ENCODE data around the gene GPR132. TPM values are rescaled to one million over a fixed set of nuclear protein-coding genes. Genes with fewer than 3 reads are reported as not detected.

GPR132 gene
- total RNA-seq, 1 experiment from 2014 or later: not detected

DNA sequence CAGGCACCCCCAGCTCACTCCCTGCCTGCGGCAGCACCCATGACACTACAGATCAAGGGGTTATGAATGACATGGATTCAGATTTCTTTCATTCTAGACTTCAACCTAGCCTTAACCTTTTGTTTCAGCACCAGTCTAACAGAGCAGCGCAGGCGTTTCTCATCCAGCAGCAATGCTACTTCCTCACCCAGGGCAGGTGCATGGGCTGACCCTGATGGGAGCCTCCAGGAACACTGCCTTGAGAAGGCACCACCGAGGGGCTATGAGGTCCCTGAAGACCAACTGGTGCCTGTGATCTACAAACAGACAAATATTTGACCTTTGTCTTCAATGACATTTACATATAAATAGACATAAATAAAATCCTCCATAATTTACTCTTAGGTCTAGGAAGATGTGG, 55.1 kb downstream of the GPR132 start:
- no peak overlapping the region for H3K4me3 ChIP-seq
- no peak for DNase-seq
- H3K36me3 ChIP-seq: peaks cover 30% of the 10 kb centered on the region
- H3K9me3 ChIP-seq: no peaks in the 10 kb centered on the region
- H3K27me3 ChIP-seq: no peaks in the 10 kb centered on the region

DNA sequence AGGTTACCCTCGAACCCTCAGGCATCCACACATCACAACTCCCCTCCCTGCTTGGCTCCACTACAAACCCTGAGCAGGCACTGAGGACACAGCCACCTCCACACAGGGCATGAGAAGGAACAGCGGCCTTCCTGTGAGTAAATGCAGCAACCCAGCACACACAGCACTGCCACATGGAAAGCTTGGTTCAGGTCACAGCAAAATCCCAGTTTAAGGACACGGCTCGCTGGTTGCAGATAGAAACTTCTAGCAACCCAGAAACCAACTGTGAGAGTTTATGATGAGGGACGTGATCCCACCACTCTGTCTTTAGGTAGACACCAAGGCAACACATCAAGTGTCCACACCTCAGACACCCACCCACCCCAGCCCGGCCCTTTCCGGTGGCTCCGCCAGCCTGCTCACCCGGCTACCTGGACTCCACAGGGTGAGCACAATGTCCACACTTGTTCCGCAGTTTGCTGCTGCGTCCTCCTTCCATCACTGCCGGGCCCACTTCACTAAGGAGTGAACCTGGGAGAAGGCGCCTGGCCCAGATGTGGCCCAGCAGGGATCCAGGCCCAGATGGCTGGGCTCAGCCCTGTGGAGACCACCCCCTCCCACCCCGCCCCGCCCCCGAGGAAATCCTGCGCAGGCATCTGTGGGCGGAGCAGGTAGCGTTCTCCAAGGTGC, 57.5 kb downstream of the GPR132 start:
- no peaks in the 10 kb centered on the region for H3K27me3 ChIP-seq
- DNase-seq: no peak
- peaks cover 30% of the 10 kb centered on the region for H3K36me3 ChIP-seq
- no peaks in the 10 kb centered on the region for H3K9me3 ChIP-seq
- H3K4me3 ChIP-seq: no peak overlapping the region

DNA sequence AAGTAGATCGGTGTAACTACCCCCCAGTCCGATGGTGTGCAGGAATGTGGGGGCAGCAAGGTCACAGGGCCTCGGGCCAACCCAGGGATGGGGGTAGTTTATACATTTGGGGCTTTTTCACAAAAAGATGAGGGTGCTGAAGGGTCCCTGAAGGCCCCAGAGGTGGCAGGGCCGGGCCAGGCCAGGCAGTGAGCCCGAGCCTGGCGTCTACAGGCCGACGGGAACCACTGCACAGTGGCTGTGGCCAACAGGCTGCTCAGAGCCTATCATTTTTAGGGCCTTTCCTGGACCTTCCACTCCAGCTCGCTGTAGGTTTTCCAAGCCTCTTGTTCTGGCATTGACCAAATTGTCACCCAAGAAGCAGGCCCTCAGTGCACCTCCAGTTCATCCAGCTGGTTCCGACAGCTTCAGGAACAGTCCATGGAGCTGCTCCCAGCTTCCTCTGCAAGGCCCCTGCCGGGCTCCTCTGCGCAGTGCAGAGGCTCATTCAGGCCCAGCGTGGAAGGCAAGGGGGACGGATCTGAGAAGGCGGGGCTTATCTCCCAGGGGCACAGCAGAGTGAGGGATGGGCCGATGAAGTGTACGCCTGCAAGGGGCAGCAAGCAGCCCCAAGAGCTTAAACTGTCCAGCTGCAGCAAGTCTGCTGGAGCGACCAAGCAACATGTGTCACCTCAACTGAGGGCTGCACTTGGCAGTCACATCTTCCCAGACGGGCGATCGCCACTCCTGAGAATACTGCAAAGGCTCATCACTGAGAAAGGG, 58.2 kb downstream of the GPR132 start:
- Histone ChIP-seq H3K4me3 (no peak overlapping the region), H3K27me3 (no peaks in the 10 kb centered on the region), H3K36me3 (peaks cover 30% of the 10 kb centered on the region), H3K9me3 (no peaks in the 10 kb centered on the region)
- no peak for DNase-seq

DNA sequence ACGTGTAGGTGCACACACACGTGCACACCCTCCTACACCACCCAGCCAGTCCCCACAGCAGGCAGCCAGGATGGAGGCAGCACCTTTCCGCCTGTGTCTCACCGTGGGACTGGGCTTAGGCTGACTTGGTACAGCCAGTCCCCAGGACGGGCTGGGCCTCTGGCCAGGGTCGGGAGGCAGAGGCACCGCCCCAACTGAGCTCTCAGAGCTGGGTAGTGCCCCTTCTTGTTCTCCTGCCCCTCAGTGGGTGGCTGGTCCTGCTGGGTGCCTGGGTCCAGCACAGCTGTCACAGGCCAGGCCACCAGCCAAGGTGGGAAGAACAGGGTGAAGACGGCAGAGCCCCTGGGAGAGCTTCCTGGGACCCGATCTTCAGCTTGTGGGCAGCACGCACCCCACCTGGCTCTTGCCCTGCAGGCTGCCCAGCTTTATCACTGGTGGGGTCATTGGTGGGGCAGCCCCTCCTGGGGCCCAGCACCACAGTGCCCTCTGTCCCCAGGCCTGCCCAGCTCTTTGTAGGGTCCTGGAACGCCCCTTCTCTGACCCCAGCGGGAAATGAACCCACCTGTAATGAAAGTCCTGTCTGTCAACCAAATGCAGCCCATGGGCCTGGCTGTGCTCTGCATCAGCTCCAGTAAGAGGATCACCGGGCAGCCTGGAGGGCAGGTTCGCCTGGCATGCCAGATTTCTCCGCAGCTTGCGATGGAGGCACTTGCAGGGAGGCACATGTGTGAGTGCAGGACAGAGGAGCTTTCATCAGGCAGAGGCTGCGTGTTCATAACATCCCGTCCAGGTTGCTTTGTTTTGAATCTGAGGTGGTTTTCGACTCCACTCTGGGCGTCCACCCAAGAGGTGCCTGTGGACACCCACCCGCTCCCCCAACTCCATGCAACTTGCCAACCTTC, 59.0 kb downstream of the GPR132 start:
- H3K4me3 ChIP-seq: no peak overlapping the region
- no peaks in the 10 kb centered on the region for H3K27me3 ChIP-seq
- H3K9me3 ChIP-seq: no peaks in the 10 kb centered on the region
- no peak for DNase-seq
- peaks cover 28% of the 10 kb centered on the region for H3K36me3 ChIP-seq

DNA sequence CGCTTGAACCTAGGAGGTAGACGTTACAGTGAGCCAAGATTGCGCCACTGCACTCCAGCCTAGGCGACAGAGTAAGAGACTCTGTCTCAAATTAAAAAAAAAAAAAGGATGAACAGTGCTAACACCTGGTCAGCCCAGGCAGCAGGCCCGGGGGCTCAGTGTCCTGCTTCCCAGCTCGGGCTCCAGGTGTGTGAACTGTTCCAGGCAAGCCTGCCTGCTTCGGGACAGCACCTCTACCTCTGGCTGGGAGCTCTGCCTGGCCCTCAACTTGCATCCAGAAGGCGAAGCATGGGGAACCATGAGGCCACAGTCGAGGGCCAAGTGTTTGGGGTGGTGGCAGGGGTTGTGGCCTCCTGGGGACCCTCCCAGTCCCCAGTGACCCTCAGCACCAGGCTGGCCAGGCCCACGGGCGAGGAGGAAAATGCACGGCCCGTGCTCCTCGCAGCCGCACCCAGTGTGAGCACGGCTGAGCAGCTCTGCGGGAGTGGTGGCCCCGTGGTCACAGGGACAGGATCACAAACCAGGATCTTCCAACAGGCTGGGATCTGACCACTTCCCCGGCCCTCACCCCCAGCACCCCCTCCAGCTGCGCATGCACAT, 59.8 kb downstream of the GPR132 start:
- H3K27me3 ChIP-seq: no peaks in the 10 kb centered on the region
- no peak for DNase-seq
- peaks cover 20% of the 10 kb centered on the region for H3K36me3 ChIP-seq
- H3K4me3 ChIP-seq: no peak overlapping the region
- no peaks in the 10 kb centered on the region for H3K9me3 ChIP-seq

Other genes starting within 250 kb of the GPR132 start
- 7.5 and 13.6 TPM in 2 replicates for gene CEP170B, start 200.2 kb downstream of the GPR132 start, total RNA-seq (2014; rRNA removed; shearing (Covaris generic); ENCODE audit: low replicate concordance)
- not detected in 2 replicates for gene PLD4, start 140.6 kb downstream of the GPR132 start, total RNA-seq (2014; rRNA removed; shearing (Covaris generic); ENCODE audit: low replicate concordance)
- 26.9 and 31.3 TPM in 2 replicates for gene AHNAK2, start 87.1 kb downstream of the GPR132 start, total RNA-seq (2014; rRNA removed; shearing (Covaris generic); ENCODE audit: low replicate concordance)
- gene CLBA1, start 79.6 kb downstream of the GPR132 start, total RNA-seq (2014; rRNA removed; shearing (Covaris generic); ENCODE audit: low replicate concordance): 7.2 and 10.8 TPM in 2 replicates
- gene CDCA4, start 44.3 kb downstream of the GPR132 start, total RNA-seq (2014; rRNA removed; shearing (Covaris generic); ENCODE audit: low replicate concordance): 30.3 and 49.7 TPM in 2 replicates
- 3.1 and 12.4 TPM in 2 replicates for gene JAG2, start 103.3 kb upstream of the GPR132 start, total RNA-seq (2014; rRNA removed; shearing (Covaris generic); ENCODE audit: low replicate concordance)
- gene NUDT14, start 115.9 kb upstream of the GPR132 start, total RNA-seq (2014; rRNA removed; shearing (Covaris generic); ENCODE audit: low replicate concordance): 10.0 and 18.7 TPM in 2 replicates
- 21.3 and 25.1 TPM in 2 replicates for gene BTBD6, start 183.1 kb upstream of the GPR132 start, total RNA-seq (2014; rRNA removed; shearing (Covaris generic); ENCODE audit: low replicate concordance)
- gene BRF1, start 235.6 kb upstream of the GPR132 start, total RNA-seq (2014; rRNA removed; shearing (Covaris generic); ENCODE audit: low replicate concordance): 21.0 and 25.0 TPM in 2 replicates
- gene PACS2, start 249.3 kb upstream of the GPR132 start, total RNA-seq (2014; rRNA removed; shearing (Covaris generic); ENCODE audit: low replicate concordance): 18.6 and 23.1 TPM in 2 replicates